NCI-H1048 (cell line): ENCODE data around the gene RGR.
A peak's percentile ranks its signal among the peaks of the same experiment; 100 is the strongest.
"Not testable (repeated sequence)": the region's sequence is repeated elsewhere in the genome, so short reads cannot be mapped to it uniquely, and the experiment has no call there.

Source experiments
- DNase-seq: peaks from one replicate; lab custom pipeline; 2025; lab: John Stamatoyannopoulos, UW

The RGR gene

DNA sequence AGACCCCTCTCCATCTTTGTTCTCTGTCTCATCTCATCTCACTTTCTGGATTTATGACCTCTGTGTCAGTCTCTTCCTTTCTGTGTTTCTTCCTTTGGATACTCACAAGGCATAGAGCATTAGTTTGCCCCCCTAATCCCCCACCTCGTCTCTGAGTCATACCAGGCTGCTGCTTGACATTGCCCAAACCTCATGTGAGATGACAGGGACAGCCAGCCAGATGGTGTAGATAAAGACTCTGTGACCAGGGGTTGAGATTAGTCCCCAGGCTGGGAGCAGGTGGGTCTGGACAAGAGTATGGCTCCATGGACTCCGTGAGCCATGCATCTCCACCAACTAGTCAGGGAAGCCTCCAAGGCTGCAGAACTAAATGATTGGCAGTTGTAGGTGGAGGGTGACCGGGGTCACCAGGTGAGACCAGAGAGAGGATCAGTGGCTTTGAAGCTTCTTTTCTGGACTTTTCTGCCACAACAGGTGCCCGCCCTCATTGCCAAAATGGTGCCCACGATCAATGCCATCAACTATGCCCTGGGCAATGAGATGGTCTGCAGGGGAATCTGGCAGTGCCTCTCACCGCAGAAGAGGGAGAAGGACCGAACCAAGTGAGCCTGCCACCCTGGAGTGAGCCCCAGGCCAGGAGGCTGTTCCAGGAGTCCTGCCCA is 13.3 kb downstream of the RGR start:
- DNase-seq, result no peak

DNA sequence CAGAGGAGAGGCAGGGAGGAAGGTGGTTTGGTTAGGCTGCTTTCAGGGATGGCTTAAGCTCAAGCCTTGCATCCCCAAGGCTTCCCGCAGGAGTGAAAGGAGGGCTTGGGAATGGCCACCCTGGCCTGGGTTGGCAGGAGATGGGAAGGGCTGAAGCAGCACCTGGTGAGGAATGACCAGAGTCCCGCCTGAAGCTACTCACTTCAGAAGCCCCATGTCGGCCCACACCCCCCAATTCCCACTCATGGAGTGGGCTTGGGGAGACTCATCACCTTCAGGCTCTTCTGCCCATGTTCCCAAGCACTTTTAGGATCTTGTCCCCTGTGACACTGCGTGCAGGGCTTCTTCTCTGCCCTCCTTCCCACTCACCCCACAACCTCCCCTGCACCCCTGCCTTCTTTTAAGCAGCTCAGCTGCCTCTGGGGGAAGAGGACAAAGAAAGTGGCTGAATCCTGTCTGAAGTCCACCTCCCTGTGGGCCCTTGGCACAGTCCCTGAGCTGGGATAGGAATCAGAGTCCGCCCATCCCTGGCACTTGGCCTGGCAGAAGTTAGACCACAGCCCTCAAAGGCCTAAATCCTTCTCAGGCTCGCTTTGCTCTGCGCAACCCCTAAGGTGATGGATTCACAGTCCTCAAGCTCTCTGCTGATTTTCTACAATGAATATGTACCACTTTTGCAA is 16.5 kb downstream of the RGR start:
- DNase-seq, result no peak

DNA sequence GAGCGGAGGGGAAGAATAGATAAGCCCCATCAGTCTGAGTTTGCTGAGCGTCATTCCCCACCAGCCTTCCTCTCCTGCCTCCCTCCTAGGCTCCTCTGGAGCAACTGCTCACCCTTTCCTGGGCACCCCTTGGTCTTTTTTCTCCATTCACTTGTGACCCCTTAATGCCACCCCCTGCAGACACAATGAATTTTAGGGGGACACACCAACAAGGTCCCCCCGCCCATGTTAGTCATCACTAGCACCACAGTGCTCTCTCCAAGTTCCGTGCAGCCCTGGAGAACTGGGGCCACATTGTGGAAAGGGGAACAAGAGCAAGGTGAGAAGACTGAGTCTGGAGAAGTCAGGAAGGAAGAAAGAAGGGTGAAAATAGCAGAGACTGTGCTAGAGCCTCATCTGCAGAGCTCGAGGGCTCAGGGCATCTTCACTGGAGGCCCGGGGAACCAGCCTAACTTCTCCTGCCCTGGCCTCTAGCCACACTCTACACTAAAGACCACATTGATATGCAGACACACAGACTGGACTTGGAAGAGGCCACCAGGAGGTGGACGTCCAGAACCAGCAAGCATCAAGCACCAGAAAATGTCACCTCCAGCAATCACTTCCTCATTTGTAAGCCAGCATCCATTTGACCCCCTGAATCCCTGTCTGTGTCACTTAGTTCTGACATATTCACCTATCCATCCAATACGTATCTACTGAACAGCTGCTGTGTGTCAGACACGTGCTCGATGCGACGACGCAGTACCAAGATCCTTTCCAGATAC is 17.5 kb downstream of the RGR start:
- DNase-seq, result no peak

DNA sequence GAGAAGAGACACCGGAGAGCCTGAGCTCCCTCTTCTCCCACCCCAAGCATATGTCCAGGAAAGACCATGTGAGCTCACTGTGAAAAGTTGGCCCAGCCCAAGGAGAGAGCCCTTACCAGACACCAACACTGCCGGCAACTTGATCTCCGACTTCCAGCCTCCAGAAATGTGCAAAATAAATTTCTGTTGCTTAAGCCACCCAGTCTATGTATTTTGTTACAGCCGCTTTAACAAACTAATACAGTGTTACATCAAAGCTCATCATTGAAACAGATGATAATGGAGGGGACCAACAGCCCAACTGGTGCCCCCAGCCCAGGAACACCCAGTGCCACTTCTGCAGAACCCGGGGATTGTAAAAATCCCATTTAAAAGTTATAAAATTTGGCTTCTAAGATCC is 18.9 kb downstream of the RGR start:
- DNase-seq, result no peak

DNA sequence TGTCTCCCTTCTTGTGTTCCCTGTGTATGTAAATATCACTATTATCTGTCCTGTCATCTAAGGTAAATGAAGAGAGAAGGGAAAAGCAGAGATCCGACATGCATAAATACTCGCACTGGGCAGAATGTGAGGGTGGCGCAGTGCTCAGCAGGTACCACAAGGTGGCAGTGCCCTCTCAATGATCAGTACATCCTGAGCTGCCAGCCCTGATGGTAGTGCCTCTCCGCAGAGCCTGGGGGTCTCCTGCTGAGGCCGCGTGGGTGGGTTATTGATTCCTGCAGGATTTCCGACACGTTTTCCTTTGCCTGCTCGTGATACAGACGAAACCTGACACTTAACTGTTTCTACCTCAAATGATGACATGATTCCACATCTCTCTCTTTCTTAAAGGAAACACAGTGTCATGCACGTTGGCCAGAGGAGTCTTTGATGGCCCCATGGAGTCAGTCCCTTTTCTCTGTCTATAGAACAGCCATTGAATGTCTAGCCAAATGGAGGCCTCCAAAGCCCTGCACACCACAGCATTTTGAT is 19.8 kb downstream of the RGR start:
- DNase-seq, result peak; percentile 9

DNA sequence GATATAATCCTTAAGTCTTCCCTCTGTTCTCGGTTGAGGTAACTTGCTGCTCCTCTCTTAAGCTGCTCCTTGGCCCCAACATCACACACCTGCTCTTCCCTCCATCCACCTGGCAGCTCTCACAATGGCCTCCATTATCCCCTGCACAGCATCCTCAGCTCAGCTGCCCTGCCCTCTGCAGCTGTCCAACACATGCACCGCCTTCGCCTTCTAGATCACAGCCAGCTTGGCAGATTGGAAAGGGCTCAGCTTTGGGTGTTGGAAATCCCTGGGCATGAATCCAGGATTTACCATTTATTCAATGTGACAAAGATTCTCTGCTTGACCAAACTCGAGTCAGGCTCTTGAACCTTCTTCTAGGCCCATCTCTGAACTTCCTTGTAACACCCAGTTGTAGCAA is 20.6 kb downstream of the RGR start:
- DNase-seq, result no peak

DNA sequence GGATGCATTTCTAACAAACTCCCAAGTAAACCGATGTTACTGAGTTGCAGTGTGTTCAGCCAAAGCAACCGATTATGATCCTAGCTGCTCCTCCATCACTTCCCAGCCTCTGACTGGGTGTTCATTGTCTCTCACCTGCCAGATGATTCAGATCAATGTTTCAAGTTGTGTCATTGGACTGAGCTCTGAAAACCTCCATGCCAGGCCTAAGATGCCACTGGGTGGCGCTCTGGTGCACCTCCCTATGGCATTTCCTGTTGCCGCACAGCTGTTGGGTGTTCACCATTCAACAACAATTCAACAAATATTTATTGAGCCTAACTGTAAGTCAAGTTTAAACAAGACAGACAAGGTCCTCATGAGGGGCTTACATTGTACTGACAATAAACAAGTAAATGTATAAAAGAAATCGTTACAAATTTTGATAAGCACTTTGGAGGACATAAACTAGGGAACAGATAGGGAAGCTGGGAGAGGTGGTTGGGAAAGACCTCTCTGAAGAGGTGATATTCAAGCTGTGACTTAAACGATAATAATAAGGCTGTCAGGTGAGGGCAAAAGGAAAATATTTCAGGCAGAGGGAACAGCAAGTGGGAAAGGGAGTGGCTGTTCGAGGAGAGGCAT is 22.8 kb downstream of the RGR start:
- DNase-seq, result no peak

DNA sequence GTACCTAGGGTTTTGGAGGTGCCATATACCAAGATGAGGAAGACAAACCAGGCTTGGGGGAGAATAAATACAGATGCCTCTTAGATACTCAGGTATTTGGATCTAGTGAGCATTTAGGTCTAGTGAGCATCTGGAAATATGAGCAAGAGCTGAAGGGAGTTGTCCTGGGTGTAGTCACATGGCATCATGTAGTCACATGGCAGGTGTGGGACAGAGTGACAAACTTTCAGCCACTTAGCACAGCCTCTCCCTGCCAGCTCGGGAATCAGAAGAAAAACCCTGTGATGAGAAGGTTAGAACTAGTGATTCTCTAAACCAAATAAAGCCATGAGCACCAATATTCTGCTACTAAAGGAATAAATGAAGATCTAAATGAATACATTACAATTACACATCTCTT is 24.3 kb downstream of the RGR start:
- DNase-seq, result no peak

DNA sequence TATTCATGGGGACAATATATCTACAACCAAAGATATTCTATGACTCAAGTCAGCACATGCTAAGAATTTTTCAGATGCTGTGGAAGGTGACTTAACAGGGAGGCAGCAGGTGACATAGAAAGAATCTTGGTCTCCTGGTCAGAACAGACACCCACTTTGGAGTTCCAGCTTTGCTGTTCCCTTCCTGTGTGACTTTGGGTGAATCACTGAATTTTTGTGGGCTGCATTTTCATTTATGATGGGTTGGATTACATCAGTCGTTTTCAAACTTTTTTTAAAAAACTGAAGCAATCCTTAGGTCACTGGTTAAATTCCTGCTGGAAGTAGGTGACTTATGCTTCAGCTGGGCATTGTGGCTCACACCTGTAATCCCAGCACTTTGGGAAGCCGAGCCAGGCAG is 24.9 kb downstream of the RGR start:
- DNase-seq, result no peak

DNA sequence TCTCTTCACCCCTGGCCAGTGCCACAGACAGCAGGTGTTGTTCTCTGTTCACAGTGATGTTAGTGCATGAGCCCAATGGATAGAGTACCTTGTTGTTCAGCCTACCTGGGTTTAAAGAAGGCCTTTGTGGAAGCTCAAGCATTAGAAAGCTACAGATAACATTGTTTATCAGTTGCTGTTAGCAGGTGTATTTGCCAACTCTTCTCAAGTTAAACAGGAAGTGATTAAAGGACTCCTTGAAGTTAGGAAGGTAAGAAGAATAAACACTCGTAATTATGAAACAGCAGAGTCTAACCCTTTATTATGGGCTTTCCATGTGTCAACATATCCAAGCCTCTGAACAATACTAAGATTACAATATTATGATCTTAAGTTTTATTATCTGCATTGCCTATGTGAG is 25.9 kb downstream of the RGR start:
- no peak for DNase-seq

DNA sequence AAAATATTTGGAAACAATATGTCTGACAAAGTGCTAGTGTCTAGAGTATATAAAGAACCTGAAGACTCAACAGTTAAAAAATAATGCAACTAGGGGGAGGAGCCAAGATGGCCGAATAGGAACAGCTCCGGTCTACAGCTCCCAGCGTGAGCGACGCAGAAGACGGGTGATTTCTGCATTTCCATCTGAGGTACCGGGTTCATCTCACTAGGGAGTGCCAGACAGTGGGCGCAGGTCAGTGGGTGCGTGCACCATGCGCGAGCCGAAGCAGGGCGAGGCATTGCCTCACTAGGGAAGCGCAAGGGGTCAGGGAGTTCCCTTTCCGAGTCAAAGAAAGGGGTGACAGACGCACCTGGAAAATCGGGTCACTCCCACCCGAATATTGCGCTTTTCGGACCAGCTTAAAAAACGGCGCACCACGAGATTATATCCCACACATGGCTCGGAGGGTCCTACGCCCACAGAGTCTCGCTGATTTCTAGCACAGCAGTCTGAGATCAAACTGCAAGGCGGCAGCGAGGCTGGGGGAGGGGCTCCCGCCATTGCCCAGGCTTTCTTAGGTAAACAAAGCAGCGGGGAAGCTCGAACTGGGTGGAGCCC is 35.1 kb downstream of the RGR start:
- DNase-seq, result not testable (repeated sequence)

DNA sequence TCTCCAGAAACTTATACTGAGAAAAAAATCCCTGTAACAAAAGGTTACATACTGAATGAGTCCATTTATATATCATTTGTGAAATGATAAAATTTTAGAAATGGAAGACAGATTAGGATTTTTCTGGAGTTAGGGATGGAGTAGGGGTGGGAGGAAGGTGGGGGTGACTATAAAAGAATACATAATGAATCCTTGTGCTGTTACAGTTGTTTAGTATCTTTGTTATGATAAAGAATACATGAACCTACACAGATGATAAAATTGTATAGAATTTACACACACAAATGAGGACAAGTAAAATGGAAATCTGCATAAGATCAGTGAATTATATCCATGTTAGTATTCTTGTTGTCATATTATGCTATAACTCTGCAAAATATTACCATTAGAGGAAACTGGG is 41.8 kb downstream of the RGR start:
- DNase-seq, result no peak

DNA sequence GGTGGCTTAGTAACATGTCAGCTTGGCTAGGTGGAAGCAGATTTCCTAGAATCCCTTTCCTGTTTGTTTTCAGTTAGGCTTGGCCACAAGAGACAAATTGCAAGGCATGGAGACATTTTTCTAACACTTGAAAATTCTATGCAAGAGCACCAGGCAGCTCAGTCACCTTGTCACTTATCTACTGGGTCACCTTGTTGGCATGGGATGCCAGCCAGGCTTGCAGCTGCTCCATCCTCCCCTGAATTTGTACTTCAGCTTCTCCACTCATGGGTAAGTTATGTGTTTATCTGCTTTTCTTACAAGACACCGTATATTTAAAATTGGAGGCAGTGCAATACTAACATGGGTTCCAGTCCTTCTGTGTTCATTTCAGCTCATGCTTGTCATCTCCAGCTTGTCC is 43.3 kb downstream of the RGR start:
- no peak for DNase-seq

DNA sequence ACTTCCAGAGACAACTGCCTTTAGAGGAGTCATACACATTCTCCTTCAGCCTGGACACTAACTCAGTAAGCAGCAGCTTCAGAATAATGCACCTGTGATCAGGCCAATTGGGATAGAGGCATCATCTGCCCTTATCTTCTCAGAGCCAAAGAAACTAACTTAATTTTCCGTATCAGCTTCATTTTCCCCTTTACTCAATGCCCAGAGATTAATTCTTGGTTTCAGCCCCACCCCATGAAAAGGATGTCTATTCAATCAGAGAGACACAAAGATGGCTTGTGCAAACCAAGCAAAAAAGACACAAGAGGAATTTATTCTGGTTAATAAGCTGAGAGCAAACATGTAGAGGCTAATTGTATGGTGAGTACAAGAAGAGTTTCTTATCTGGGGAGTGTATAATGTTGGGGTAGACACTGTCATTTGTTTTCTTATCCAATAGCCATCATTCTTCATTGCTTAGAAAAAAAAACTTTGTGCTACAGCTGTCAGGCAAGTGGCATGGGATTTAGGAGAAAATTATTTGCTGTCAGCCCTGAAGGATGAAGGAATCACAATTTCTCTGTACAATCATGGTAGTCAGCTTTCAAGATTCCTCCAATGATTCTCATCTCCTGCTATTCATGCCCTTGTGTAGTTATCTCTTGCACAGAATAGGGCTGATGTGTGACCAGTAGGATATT is 44.8 kb downstream of the RGR start:
- no peak for DNase-seq

DNA sequence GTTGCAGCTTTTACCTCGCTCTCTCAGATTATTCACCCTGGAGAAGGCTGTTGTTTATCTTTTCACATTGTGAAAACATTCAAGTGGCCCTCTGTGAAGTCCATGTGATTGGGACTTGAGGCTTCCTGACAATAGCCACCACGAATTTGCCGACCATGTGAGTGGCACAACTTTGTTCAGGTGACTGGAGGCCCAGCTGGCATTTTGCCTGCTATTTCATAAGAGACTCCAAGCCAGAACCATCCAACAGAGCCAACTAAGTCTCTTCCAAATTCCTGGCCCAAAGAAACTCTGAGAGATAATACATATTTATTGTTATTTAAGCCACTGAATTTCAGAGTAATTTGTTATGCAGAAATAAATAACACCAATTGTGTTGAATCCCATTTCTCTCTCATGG is 45.4 kb downstream of the RGR start:
- no peak for DNase-seq

DNA sequence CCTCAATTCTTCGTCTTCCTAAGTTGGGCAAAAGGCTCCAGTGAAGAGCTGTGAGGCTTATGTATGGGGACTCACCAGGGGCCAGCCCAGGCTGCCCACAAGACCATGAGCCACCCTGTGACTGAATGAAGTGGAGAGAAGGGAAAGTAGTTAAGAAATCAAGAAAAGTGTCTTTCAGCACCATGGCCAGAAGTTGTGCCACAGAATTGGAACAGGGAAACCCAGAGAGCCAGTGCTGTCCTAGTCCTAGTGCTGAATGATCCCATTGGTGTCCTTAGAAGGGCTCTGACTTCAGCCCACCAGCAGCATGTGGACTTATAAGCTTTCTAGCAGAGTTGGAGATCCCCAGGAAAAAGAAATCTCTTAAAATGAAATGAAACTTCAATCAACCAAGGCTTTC is 46.5 kb downstream of the RGR start:
- DNase-seq, result no peak

DNA sequence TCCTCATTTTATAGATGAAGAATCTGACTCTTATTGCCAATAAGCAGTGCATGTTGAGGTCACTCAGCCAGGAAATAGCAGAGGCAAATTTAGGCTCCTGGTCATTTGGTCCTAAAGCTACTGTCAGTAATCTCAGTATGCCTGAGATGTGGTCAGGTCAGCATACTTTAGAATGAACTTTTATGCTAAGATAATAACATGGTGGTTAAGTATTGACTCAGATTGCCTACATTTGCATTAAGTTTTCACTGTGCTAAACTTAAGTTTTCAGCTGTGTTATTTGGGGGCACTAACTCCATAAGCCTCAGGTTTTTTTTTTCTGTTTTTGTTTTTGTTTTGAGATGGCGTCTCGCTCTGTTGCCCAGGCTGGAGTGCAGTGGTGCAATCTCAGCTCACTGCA is 47.6 kb downstream of the RGR start:
- no peak for DNase-seq

DNA sequence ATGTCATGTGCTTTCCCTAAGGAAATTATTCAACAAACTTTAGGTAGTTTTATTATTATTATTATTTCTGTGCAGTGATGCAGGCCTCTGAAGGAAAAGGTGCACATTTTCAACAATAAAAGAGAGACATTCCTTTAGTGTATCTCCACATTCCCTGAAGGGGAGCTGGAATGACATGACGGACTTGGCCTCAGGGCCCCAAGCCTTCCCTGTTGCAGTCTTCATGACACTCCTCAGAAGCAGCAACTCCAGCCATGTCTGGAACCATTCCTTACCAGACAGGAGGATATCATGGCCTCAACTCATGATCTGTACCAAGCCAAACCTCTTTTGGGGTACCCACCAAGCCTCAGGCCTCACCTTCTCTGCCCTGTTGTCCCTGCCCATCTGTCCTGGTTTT is 48.3 kb downstream of the RGR start:
- DNase-seq, result no peak

DNA sequence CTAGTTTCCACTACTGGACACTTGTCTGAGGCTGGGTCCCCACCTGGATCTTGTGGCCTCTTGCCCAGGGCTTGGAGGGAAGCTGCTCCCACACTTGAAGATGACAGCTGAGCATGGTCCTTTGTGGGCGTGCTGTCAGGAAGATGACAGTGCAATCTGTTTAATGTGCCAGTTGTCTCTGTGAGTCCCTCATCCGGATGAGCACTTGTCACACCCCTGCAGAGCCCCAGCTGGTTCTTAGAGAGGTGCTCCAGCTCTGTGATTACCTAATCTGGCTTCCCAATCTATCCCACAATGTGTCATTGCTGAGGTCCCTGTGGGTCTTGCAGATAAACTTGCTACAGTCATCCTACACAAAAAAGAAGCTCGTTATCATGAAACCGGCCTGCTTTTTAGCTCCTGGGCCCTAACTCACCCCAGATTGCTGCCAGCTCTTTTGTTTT is 48.7 kb downstream of the RGR start:
- no peak for DNase-seq

DNA sequence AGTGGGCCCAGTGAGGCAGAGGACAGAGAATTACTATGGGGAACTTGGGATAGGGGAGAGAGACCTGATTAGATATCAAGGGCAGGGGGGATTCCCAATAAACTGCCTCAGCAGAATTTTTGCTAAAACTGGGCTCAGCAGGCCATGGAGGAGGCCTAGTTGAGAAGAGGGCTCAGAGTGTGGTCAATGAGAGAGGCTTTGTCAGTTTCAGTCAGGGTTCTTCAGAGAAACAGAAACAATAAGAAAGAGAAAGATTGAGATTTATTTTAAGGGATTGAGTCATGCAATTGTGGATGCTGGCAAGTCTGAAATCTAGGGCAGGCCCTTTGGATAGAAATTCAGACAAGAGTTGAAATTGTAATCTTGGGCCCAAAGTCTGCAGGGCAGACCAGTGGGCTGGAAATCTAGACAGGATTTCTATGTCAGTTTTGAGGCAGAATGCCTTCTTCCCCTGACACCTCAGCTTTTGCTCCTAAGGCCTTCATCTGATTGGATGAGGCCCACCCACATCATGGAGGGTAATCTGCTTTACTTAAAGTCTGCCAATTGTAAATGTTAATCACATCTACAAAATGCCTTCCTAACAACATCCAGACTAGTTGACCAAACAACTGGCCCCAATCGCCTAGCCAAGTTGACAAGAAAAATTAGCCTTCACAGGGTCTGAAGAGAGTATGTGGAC is 50.1 kb downstream of the RGR start:
- no peak for DNase-seq
